ENCODE measurements around the gene CRHR1.

- TF ChIP-seq CTCF (conservative IDR thresholded peaks at IDR 0.05) (no peak), EZH2 (IDR thresholded peaks at IDR 0.05; ENCODE audit: low read depth) (no peak)
These were observed 377 bp upstream of the CRHR1 start for GRCh38 chr17:45783593-45784292.
